T follicular helper cell (primary cell): Measurements from ENCODE around the gene SFMBT2.

Experiments
- DNase-seq: peaks from one replicate; pipeline ENCODE4 v3.0.0-alpha.2; 2020; ENCODE audit warnings: low read depth

The SFMBT2 gene

GRCh38 chr10:7425691-7426090 lies 14.9 kb upstream of the SFMBT2 start:
- DNase-seq, result no peak

- no peak for DNase-seq
Measured at GRCh38 chr10:7424919-7425318, 14.1 kb upstream of the SFMBT2 start.

- no peak for DNase-seq
Measured at GRCh38 chr10:7424315-7424714, 13.5 kb upstream of the SFMBT2 start.

GRCh38 chr10:7423521-7423920 lies 12.7 kb upstream of the SFMBT2 start:
- no peak for DNase-seq

- no peak for DNase-seq
Measured at GRCh38 chr10:7421526-7421925, 10.7 kb upstream of the SFMBT2 start.

- no peak for DNase-seq
Measured at GRCh38 chr10:7419998-7420397, 9.2 kb upstream of the SFMBT2 start.

- DNase-seq, result no peak
Measured at GRCh38 chr10:7417807-7418206, 7.0 kb upstream of the SFMBT2 start.

GRCh38 chr10:7417103-7417623 lies 6.3 kb upstream of the SFMBT2 start:
- no peak for DNase-seq

GRCh38 chr10:7414766-7415165 lies 3.9 kb upstream of the SFMBT2 start:
- no peak for DNase-seq

- DNase-seq, result no peak
Measured at GRCh38 chr10:7412928-7413282, 2.1 kb upstream of the SFMBT2 start.

- DNase-seq, result no peak
Measured at GRCh38 chr10:7412237-7412927, 1.5 kb upstream of the SFMBT2 start.

- no peak for DNase-seq
Measured at GRCh38 chr10:7411671-7412128, 866 bp upstream of the SFMBT2 start.

GRCh38 chr10:7410301-7410861 lies 453 bp downstream of the SFMBT2 start:
- DNase-seq, result no peak

- DNase-seq, result no peak
Measured at GRCh38 chr10:7409732-7410168, 1.1 kb downstream of the SFMBT2 start.

GRCh38 chr10:7409045-7409731 lies 1.6 kb downstream of the SFMBT2 start:
- DNase-seq, result peak; percentile 36

GRCh38 chr10:7408291-7409044 lies 2.4 kb downstream of the SFMBT2 start:
- DNase-seq, result no peak

- DNase-seq, result peak; percentile 36
Measured at GRCh38 chr10:7407368-7408290, 3.2 kb downstream of the SFMBT2 start.

GRCh38 chr10:7406712-7407333 lies 4.0 kb downstream of the SFMBT2 start:
- no peak for DNase-seq

- no peak for DNase-seq
Measured at GRCh38 chr10:7405637-7406036, 5.2 kb downstream of the SFMBT2 start.

- no peak for DNase-seq
Measured at GRCh38 chr10:7403620-7404019, 7.2 kb downstream of the SFMBT2 start.

- no peak for DNase-seq
Measured at GRCh38 chr10:7401782-7402181, 9.1 kb downstream of the SFMBT2 start.
